GM18861 (cell line): ENCODE measurements around the gene CSRP3.

Experiments used
- ATAC-seq: cut with Tn5 transposase; IDR thresholded peaks from one replicate; pipeline ENCODE4 v1.9.1; 2021; ENCODE audit not compliant: unreplicated experiment

The CSRP3 gene

DNA sequence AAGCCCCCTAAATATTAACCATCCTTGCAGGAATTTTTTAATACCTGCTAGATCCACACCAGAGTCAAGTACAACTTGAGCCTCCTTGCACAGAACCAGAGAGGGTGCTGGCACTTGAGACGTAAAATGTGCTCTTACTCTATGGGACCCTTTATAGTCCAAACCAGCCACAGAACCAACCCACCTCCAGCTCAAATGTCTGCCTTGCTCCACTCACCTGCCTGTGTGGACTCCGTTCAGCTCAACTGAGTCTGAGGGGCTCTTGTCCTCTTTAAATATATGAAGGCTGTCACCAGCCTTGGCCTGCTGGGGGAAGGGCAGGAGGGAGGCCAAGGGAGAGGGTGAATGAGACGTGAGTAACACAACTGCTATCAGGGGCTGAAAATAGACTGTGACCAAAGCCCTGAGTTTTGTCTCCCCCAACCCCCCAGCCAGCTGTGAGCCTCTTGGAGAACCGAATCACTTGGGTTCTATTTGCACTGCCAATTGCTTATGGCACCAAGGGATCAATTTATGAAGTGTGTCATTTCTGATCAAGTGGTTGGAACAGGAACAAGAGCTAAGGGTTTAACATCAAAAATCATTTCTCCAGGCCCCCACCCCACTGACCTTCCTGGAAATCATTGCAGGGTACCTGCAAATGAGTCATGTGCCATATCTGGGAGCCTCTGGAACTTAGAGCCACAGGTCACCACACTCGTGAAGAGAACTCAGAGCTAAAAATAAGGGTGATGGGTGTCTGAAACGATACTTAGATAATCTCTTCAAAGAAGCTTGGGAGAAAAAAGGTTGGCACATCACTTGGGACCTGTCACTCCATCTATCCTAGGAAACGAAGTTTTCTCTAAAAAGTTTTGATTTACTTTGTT, at the start of gene CSRP3:
CSRP3 (minus strand) TSS at position 247 of the 869 bp plus-strand sequence. CDS start 9,535 bp downstream, outside the sequence.
- ATAC-seq = no peak

DNA sequence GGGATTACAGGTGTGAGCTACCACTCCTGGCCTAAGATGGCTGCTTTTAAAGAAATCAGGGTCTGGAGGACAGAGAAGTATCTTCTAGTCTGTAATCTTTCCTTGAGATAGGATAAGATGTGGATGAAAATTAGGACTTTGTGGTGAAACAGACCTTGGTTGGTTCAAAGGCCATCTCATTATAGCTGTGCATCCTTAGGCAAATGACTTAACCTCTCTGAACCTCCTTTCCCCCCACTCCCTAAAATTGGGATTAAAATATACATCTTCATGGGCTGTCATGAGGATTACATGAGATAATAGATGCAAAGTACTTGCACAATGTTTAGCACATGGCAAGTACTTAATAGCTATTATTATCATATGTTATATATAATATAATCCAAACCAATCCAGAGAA, 49.8 kb upstream of the CSRP3 start:
- ATAC-seq = no peak

DNA sequence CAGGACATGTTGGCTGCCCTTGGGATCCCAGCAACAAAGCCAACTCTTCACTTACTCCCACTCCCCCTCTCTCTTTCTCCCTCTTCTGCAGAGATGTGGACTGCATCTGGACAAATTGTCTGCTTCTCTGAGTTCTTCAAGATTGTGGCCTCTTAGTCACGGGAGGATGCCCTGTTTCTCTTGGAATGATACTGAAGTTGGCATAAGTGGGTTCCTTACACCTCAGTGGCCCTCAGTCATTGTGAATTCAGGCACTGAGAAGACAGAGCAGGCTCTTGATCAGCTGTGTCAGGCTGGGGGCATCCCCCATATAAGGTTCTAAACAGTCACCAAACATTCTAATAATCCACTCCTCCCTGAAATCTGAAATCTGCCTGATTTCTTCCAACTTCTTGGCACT, 45.0 kb upstream of the CSRP3 start:
- no peak for ATAC-seq

DNA sequence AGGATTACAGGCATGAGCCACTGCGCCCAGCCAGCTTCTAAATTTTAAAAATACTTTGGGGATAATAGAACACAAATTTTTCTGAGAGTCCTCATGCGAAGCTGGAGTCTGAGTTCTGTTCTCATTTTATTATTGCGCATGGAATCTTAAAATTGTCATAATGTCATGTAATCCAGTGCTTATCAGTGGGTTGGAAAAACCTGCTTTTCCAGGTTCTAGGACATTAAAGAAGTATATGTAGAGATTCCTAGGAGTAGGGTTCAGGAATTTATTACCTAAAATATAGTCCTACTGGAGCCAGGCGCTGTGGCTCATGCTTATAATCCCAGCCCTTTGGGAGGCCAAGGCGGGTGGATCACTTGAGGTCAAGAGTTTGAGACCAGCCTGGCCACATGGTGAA, 43.6 kb upstream of the CSRP3 start:
- no peak for ATAC-seq

DNA sequence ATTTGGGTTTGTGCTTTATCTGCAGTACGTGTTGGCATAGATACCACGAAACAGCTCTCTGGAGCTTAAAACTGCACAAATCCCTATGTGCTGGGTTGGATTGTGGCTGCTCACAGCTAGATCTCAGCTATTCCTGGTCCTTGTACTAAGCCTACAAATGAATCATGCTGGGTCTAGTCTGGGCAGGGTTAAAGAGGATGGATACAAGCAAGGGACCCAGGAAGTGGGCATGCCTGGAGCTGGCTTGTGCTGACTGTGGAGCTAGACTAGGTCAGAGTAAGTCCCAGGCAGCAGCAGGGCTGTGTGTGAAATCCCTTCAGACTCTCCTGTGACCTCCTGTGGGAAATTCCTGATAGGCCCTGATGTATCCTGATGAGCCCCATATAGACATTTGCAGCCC, 42.8 kb upstream of the CSRP3 start:
- no peak for ATAC-seq

- no peak for ATAC-seq
Measured at GRCh38 chr11:19244084-19244483, 42.3 kb upstream of the CSRP3 start.

- ATAC-seq = no peak
Measured at GRCh38 chr11:19243613-19244012, 41.8 kb upstream of the CSRP3 start.

DNA sequence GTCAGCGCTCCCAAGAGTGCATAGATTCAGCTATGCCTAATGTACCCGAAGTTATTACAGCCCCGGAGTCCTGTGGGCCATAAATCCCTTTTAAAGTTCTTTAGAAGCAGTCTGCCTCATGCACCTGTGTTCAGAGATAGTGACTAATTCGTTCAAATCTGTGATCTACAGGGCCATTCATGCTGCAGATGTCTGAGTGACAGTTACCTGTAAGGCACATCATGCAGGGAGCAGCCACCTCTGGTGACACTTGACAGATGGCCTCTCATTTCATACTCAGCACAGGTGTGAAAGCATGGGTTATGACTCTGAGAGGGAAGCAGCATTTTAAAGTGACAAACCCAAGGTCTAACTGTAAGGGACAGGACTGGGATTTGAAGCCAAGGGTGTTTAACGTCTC, 41.4 kb upstream of the CSRP3 start:
- no peak for ATAC-seq

DNA sequence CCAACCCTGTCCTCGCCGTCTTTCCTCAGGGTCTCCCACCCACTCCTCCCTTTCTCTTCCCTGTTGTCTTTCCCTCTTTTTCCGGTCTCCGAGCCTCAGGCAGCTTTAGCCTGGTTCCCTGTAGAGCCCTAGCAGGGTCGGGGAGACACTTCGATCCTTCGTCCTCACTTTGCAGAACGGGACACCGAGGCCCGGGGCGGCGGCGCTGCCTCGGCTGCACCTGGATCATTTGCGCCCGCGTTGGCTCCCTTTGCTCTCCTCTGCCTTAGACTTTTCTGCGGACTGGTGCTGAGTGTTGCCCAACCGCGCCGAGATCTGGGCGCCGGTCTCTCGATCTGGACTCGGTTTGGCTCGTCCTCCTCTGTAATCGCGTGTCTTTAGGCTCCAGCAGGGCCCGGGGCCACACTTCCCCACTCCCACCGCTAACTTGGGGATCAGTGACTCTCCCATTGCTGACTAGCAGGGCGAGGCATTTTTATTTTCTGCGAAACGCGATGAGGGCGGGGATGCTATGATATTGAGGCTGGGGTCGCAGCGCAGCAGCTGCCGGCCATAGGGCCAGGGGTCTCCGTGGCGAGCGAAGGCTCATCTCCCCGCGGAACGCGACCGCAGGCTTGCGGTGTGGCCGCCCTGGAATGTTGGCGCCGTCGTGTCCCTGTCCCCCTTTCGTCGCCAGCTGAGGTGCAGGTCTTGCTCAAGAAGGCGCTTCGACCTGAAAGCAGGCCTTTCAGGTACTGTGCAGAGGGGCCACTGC, 40.6 kb upstream of the CSRP3 start:
- ATAC-seq = no peak

- ATAC-seq = no peak
Measured at GRCh38 chr11:19241260-19242178, 39.7 kb upstream of the CSRP3 start.

- peak; percentile 84 for ATAC-seq
Measured at GRCh38 chr11:19240420-19241259, 38.9 kb upstream of the CSRP3 start, which contains the start of gene E2F8. Gene E2F8, minus strand, starts transcription at chr11:19240945. Its CDS starts 824 bp downstream, at chr11:19240121.

DNA sequence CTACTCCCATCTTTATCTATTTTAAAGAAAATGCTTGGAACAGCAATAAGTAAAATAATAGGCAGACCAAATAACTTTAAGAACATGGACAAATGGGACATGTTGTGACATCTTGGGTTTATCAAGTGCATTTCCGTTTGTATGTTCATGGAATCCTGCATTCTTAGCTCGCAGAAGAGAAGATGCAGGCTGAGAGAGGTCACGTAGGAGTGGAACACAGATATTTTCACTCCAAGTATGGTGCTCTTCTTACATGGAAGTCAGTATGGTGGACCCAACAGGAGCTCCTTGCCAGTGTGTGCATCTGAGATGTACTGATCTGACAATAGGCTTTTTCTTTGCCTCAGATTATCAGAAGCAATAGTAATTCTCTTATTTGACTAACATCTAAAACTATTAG, 37.3 kb upstream of the CSRP3 start:
- ATAC-seq = no peak

- ATAC-seq = no peak
Measured at GRCh38 chr11:19237813-19238212, 36.0 kb upstream of the CSRP3 start.

DNA sequence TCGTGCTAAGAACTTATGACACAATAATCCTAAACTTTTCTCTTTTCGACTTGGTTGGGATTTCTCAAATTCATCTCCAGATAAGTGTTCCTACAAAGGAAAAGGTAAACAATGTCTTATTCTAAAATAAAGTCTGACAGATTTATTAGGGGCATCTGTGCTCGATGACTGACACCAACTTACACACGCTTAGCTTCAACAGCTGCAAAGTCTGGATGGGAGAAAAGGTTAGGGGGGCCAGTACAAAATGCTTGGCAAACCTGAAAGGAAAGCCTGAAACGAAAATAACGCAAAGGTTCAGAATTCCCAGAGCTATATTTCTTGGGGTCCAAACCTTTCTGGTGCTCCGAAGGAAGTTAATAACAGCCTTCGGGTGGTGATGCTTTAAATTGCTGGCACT, 35.6 kb upstream of the CSRP3 start:
- ATAC-seq = no peak

- ATAC-seq = no peak
Measured at GRCh38 chr11:19234231-19234817, 32.5 kb upstream of the CSRP3 start.

- ATAC-seq = no peak
Measured at GRCh38 chr11:19232910-19233503, 31.2 kb upstream of the CSRP3 start.

GRCh38 chr11:19229671-19230070, 27.9 kb upstream of the CSRP3 start:
- ATAC-seq = no peak

DNA sequence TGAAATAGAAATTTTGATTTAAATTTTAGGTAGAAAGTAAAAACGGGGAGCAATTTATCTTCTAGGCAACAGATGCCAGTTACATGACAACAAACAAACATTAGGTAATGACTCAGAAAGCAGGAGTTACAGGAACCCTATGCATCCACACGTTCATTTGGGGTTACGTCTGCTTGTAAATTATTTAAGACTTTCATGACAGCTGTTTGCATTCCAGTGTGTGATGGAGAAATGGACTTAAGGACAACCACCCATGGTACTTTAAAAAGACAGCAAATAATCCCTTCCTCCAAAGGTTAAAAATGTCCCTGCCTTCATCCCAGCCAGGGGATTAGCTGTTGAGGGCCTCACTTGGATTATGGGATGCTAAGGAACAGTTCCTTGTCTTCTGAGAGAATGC, 27.2 kb upstream of the CSRP3 start:
- no peak for ATAC-seq
